ENCODE data around the gene PTK7.

DNA sequence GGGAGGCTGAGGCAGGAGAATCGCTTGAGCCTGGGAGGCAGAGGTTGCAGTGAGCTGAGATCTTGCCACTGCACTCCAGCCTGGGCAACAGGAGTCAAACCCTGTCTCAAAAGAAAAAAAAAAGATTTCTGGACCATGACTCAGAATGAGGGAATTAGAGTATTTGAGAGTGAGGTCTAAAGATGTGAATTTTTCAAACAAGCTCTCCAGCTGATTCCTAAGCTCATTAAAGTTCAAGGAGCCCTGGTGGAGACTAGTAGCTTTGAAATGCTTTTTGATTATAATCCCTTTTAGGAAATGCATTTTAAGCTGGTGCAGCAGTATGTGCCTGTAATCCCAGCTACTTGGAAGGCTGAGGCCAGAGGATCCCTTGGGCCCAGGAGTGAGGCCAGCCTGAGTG lies 73.2 kb downstream of the PTK7 start:
- TF ChIP-seq, protein P1, sequence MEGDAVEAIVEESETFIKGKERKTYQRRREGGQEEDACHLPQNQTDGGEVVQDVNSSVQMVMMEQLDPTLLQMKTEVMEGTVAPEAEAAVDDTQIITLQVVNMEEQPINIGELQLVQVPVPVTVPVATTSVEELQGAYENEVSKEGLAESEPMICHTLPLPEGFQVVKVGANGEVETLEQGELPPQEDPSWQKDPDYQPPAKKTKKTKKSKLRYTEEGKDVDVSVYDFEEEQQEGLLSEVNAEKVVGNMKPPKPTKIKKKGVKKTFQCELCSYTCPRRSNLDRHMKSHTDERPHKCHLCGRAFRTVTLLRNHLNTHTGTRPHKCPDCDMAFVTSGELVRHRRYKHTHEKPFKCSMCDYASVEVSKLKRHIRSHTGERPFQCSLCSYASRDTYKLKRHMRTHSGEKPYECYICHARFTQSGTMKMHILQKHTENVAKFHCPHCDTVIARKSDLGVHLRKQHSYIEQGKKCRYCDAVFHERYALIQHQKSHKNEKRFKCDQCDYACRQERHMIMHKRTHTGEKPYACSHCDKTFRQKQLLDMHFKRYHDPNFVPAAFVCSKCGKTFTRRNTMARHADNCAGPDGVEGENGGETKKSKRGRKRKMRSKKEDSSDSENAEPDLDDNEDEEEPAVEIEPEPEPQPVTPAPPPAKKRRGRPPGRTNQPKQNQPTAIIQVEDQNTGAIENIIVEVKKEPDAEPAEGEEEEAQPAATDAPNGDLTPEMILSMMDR (IDR thresholded peaks at IDR 0.05) = no peak
- TF ChIP-seq POLR2A (IDR thresholded peaks at IDR 0.05) = no peak

All from Peyer's patch (tissue), 4 donors.